H1 (cell line): ENCODE data around the gene TSPAN5. TPM values are rescaled to one million over a fixed set of nuclear protein-coding genes. Genes with fewer than 3 reads are reported as not detected.

Experiments
- CTCF ChIA-PET: fragments of 300-600 bp; sonication (Branson Sonifier 250); formaldehyde crosslinking; loops from one replicate; lab custom pipeline; 2021; ENCODE audit not compliant: partially characterized antibody; lab: Charles Lee
- POLR2A ChIA-PET: fragments of 300-600 bp; sonication (Branson Sonifier 250); formaldehyde crosslinking; loops from one replicate; lab custom pipeline; 2021; ENCODE audit warnings: inconsistent platforms; ENCODE audit not compliant: partially characterized antibody; lab: Charles Lee
- DNase-seq, 2 experiments: peaks; one replicate each; pipeline versions ENCODE4 v3.0.0 to v3.0.0-alpha.2; 2010 to 2022; ENCODE audit warnings: low spot score in 2 of 2, low read depth in 1 of 2, mixed read lengths in 1 of 2
- FAIRE-seq: peaks from 2 replicates; lab custom pipeline; 2011; peaks lifted over from hg19 to GRCh38; lab: Jason Lieb, UNC
- H2AFZ ChIP-seq: 2 replicates; pipeline ENCODE4 v1.8.1; 2012; ENCODE audit warnings: low read length, inconsistent platforms
- H2AK5ac ChIP-seq: 2 replicates; pipeline ENCODE4 v1.6.1; 2013; ENCODE audit warnings: low read depth, low read length
- H2BK120ac ChIP-seq: replicated peaks from 2 replicates; pipeline ENCODE3; 2013; ENCODE audit warnings: low read depth, low read length, inconsistent platforms
- H2BK12ac ChIP-seq: 2 replicates; pipeline ENCODE4 v1.6.1; 2013; ENCODE audit warnings: low read depth, low read length
- H2BK15ac ChIP-seq: 2 replicates; pipeline ENCODE4 v1.6.1; 2013; ENCODE audit warnings: low read length
- H2BK20ac ChIP-seq: 2 replicates; pipeline ENCODE4 v1.6.1; 2013; ENCODE audit warnings: low read length
- H2BK5ac ChIP-seq: 2 replicates; pipeline ENCODE4 v1.6.1; 2013; ENCODE audit warnings: low read depth, low read length
- H3K14ac ChIP-seq: 2 replicates; pipeline ENCODE4 v1.6.1; 2013; ENCODE audit warnings: inconsistent platforms; ENCODE audit not compliant: insufficient read length
- H3K18ac ChIP-seq: 2 replicates; pipeline ENCODE4 v1.6.1; 2013; ENCODE audit warnings: low read length; ENCODE audit errors: extremely low read depth
- H3K23ac ChIP-seq: 2 replicates; pipeline ENCODE4 v1.6.1; 2013; ENCODE audit warnings: inconsistent platforms; ENCODE audit not compliant: insufficient read length
- H3K23me2 ChIP-seq: 2 replicates; pipeline ENCODE4 v1.6.1; 2013; ENCODE audit warnings: low read depth, low read length
- H3K27ac ChIP-seq: 2 replicates; pipeline ENCODE4 v1.6.1; 2011; ENCODE audit warnings: low read depth, low read length, inconsistent platforms
- H3K27me3 ChIP-seq, 4 experiments: replicated peaks in 1 of 4; 1 replicate in 1 of 4; 2 replicates in 3 of 4; pipeline versions ENCODE4 v1.6.1 to v1.8.1; 2011 to 2013; ENCODE audit warnings: low read length in 3 of 4, mild to moderate bottlenecking in 3 of 4, inconsistent platforms in 2 of 4, mixed read lengths in 2 of 4, moderate library complexity in 1 of 4; ENCODE audit not compliant: control insufficient read depth in 3 of 4, insufficient read depth in 3 of 4; ENCODE audit errors: extremely low read depth in 1 of 4
- H3K36me3 ChIP-seq, 4 experiments: 2 replicates each; pipeline versions ENCODE4 v1.6.1 to v1.8.1; 2011 to 2013; ENCODE audit warnings: mild to moderate bottlenecking in 4 of 4, low read length in 3 of 4, moderate library complexity in 2 of 4, control low read depth in 1 of 4, inconsistent platforms in 1 of 4; ENCODE audit not compliant: insufficient read depth in 4 of 4, control insufficient read depth in 2 of 4
- H3K4ac ChIP-seq: replicated peaks from 2 replicates; pipeline ENCODE3; 2013; ENCODE audit warnings: low read length, low read depth, mixed read lengths, inconsistent platforms; ENCODE audit not compliant: insufficient read length
- H3K4me1 ChIP-seq, 4 experiments: replicated peaks in 1 of 4; 1 replicate in 1 of 4; 2 replicates in 3 of 4; pipeline versions ENCODE4 v1.6.1 to v1.8.1; 2011 to 2013; ENCODE audit warnings: low read length in 3 of 4, inconsistent platforms in 2 of 4, mixed read lengths in 1 of 4; ENCODE audit not compliant: insufficient read depth in 4 of 4, control insufficient read depth in 3 of 4
- H3K4me2 ChIP-seq, 2 experiments: 2 replicates each; pipeline versions ENCODE4 v1.6.1 to v1.8.1; 2011 to 2013; ENCODE audit warnings: low read depth in 2 of 2, low read length in 2 of 2, control low read depth in 1 of 2, inconsistent platforms in 1 of 2, mild to moderate bottlenecking in 1 of 2; ENCODE audit not compliant: insufficient read depth in 1 of 2
- H3K4me3 ChIP-seq, 4 experiments: fragments of 200-600, 300-600 bp in 1 of 4; sonication (generic), shearing (Covaris generic), sonication (Bioruptor Twin) in 1 of 4; 2 replicates each; pipeline versions ENCODE4 v1.5.1 to v1.8.1; 2011 to 2016; ENCODE audit warnings: low read length in 4 of 4, low read depth in 3 of 4, control low read depth in 2 of 4, inconsistent platforms in 2 of 4, mild to moderate bottlenecking in 2 of 4, mixed read lengths in 1 of 4, moderate library complexity in 1 of 4; ENCODE audit not compliant: insufficient read depth in 2 of 4; ENCODE audit errors: extremely low read depth in 1 of 4
- H3K56ac ChIP-seq: replicated peaks from 2 replicates; pipeline ENCODE3; 2013; ENCODE audit warnings: low read depth, mild to moderate bottlenecking, mixed read lengths, low read length, inconsistent platforms; ENCODE audit not compliant: insufficient read length
- H3K79me1 ChIP-seq: 2 replicates; pipeline ENCODE4 v1.6.1; 2013; ENCODE audit warnings: low read depth, low read length, control low read depth
- H3K79me2 ChIP-seq, 2 experiments: 2 replicates each; pipeline versions ENCODE4 v1.6.1 to v1.8.1; 2012 to 2013; ENCODE audit warnings: low read length in 2 of 2, mild to moderate bottlenecking in 2 of 2, inconsistent platforms in 1 of 2; ENCODE audit not compliant: insufficient read depth in 2 of 2, control insufficient read depth in 1 of 2
- H3K9ac ChIP-seq, 4 experiments: replicated peaks in 1 of 4; 1 replicate in 1 of 4; 2 replicates in 3 of 4; pipeline versions ENCODE4 v1.6.1 to v1.8.1; 2011 to 2013; ENCODE audit warnings: low read depth in 3 of 4, low read length in 3 of 4, control low read depth in 2 of 4, mild to moderate bottlenecking in 2 of 4, moderate library complexity in 2 of 4, inconsistent platforms in 1 of 4; ENCODE audit errors: extremely low read depth in 1 of 4
- H3K9me3 ChIP-seq, 2 experiments: 2 replicates each; pipeline versions ENCODE4 v1.6.1 to v1.8.1; 2012 to 2013; ENCODE audit warnings: mild to moderate bottlenecking in 2 of 2, moderate library complexity in 2 of 2, control low read depth in 1 of 2, inconsistent platforms in 1 of 2, low read depth in 1 of 2, low read length in 1 of 2, mixed read lengths in 1 of 2; ENCODE audit not compliant: insufficient read depth in 2 of 2
- H4K20me1 ChIP-seq, 2 experiments: replicated peaks in 1 of 2; 2 replicates each; pipeline versions ENCODE3 to v1.8.1; 2011 to 2013; ENCODE audit warnings: inconsistent platforms in 2 of 2, low read length in 2 of 2, mild to moderate bottlenecking in 1 of 2; ENCODE audit not compliant: insufficient read depth in 2 of 2, control insufficient read depth in 1 of 2
- H4K5ac ChIP-seq: 2 replicates; pipeline ENCODE4 v1.6.1; 2013; ENCODE audit warnings: low read length, low read depth, mixed read lengths, inconsistent platforms; ENCODE audit not compliant: insufficient read length
- H4K8ac ChIP-seq: 2 replicates; pipeline ENCODE4 v1.8.0; 2013; ENCODE audit warnings: mild to moderate bottlenecking, moderate library complexity, low read length, inconsistent platforms; ENCODE audit not compliant: insufficient read depth; ENCODE audit errors: extremely low read depth
- H4K91ac ChIP-seq: replicated peaks from 2 replicates; pipeline ENCODE3; 2013; ENCODE audit warnings: low read length, mixed read lengths, inconsistent platforms; ENCODE audit not compliant: insufficient read length
- GABPA ChIP-seq: IDR thresholded peaks from 2 replicates; pipeline ENCODE4 v1.6.1; 2011; ENCODE audit warnings: mild to moderate bottlenecking, low read length, moderate library complexity, borderline replicate concordance; ENCODE audit not compliant: insufficient read depth
- HDAC6 ChIP-seq: IDR thresholded peaks from one replicate; pipeline ENCODE4 v1.7.1; 2012; ENCODE audit warnings: low read depth, mild to moderate bottlenecking, inconsistent platforms, low read length, moderate library complexity
- POLR2A ChIP-seq, 2 experiments: IDR thresholded peaks; 1 replicate in 1 of 2; 2 replicates in 1 of 2; pipeline ENCODE4 v1.6.1; 2011; ENCODE audit warnings: low read depth in 2 of 2, low read length in 2 of 2, mild to moderate bottlenecking in 2 of 2; ENCODE audit errors: control extremely low read depth in 1 of 2
- RBBP5 ChIP-seq: IDR thresholded peaks from 2 replicates; pipeline ENCODE4 v1.7.1; 2012; ENCODE audit warnings: low read depth, mild to moderate bottlenecking, inconsistent platforms, low read length, moderate library complexity, borderline replicate concordance
- RNF2 ChIP-seq: fragments of 200-900, 300-1000 bp; sonication (generic); IDR thresholded peaks from 2 replicates; pipeline ENCODE4 v1.7.1; 2016; ENCODE audit warnings: borderline replicate concordance, low read depth, mild to moderate bottlenecking, antibody characterized with exemption, low read length; ENCODE audit not compliant: poor library complexity, severe bottlenecking; ENCODE audit errors: missing control alignments
- SAP30 ChIP-seq: fragments of 300-600 bp; sonication (generic); IDR thresholded peaks from 2 replicates; pipeline ENCODE4 v1.7.1; 2012; ENCODE audit warnings: low read length, moderate library complexity, mild to moderate bottlenecking, inconsistent platforms; ENCODE audit not compliant: insufficient read depth, insufficient replicate concordance
- SIX5 ChIP-seq: IDR thresholded peaks from 2 replicates; pipeline ENCODE4 v1.6.1; 2011; ENCODE audit warnings: mild to moderate bottlenecking, low read depth, low read length
- SP1 ChIP-seq: IDR thresholded peaks from 2 replicates; pipeline ENCODE4 v1.6.1; 2011; ENCODE audit warnings: low read depth, low read length
- SP4 ChIP-seq: IDR thresholded peaks from 2 replicates; pipeline ENCODE4 v1.6.1; 2012; ENCODE audit warnings: low read length, inconsistent platforms
- SUZ12 ChIP-seq: fragments of 200-600 bp; sonication (generic); IDR thresholded peaks from 2 replicates; pipeline ENCODE4 v1.6.1; 2012; ENCODE audit warnings: mild to moderate bottlenecking, inconsistent platforms, low read length, moderate library complexity, mixed read lengths
- WGBS, 2 experiments: shearing (Covaris generic) in 1 of 2; methylation state at CpG; one replicate each; pipeline versions ENCODE4 v1.1.6 to v1.1.7; 2013 to 2015; ENCODE audit warnings: low lambda C conversion rate in 2 of 2, mixed read lengths in 2 of 2, inconsistent platforms in 1 of 2, low coverage in 1 of 2, missing lambda C conversion rate in 1 of 2; ENCODE audit not compliant: insufficient replicate concordance in 2 of 2, insufficient coverage in 1 of 2, insufficient read length in 1 of 2; ENCODE audit errors: extremely low coverage in 1 of 2, missing lambda C conversion rate in 1 of 2; 5-methylcytosine and 5-hydroxymethylcytosine counted together
- polyA plus RNA-seq, 7 experiments: library from polyadenylated mRNA; depleted of rRNA in 3 of 7; stranded (reverse) in 5 of 7; unstranded in 2 of 7; fragments of >200 nt in 5 of 7; fragments of 200-250 nt in 2 of 7; gene quantifications; 1 replicate in 5 of 7; 2 replicates in 1 of 7; 4 replicates in 1 of 7; pipeline versions ENCODE4 v1.2.1 to v1.2.3, GENCODE V29; 2011 to 2013; ENCODE audit warnings: missing spikeins in 2 of 7, mixed read lengths in 2 of 7
- total RNA-seq: library from RNA; stranded (reverse); fragmentation: NEBNext Ultra II Directional; extraction: Animal tissue kit (Norgen Biotek cat#: 25700); gene quantifications from 2 replicates; pipeline ENCODE4 v1.2.1, GENCODE V29; 2021

Gene TSPAN5
- total and polyA plus RNA-seq, 2 of the 8 experiments (the other 6 are each of a cell fraction or from before 2014, with no cell fraction given), result 17.6 to 21.2 TPM

DNA sequence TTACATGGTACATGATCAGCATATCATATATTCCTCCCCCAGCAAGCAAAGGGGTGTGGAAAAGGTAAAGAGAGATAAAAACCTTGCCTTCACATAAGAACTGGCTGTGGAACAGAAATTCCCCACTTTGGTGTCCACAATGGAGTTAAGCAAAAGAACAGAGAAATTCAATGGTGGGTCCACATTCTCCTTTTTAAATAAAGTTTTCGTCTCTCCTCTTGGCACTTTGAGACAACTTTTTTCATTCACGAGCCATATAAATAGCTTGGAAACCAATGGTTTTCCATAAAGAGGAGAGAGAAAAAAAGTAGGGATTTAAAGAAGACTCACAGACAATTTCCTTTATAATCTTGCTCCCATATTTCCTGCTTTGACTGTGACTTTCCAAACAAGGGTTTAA lies 148.1 kb downstream of the TSPAN5 start:
- Histone ChIP-seq H3K79me1 (no peaks in the 10 kb centered on the region; the same call in 1 of the 2 replicates), H2AK5ac (no peak overlapping the region), H3K27me3 (no peaks in the 10 kb centered on the region), H2BK15ac (no peak overlapping the region), H3K18ac (no peak overlapping the region), H3K79me2 (no peaks in the 10 kb centered on the region; a peak in 1 of 4 replicates), H3K4me3 (no peak overlapping the region), H4K5ac (no peak overlapping the region), H3K23me2 (no peaks in the 10 kb centered on the region), H2BK20ac (no peak overlapping the region), H3K36me3 (no peaks in the 10 kb centered on the region), H3K23ac (no peak overlapping the region), H3K4me1 (peaks cover 0 to 9% (median 5%) of the 10 kb centered on the region in 4 experiments; a peak in 4 of 7 replicates), H3K4me2 (no peak overlapping the region), H3K9ac (no peak overlapping the region), H2BK120ac (no peak overlapping the region), H4K8ac (no peak overlapping the region), H4K91ac (no peak overlapping the region), H2AFZ (no peak overlapping the region), H3K27ac (no peak overlapping the region), H4K20me1 (no peaks in the 10 kb centered on the region), H3K9me3 (no peaks in the 10 kb centered on the region)
- WGBS, 2 experiments, result 97% methylated on average over 2 of the region's 2 CpGs; no CpG with 5 or more reads in 1 of the 2 experiments
- FAIRE-seq, result no peak
- ChIA-PET POLR2A (no interaction called here), CTCF (interaction anchor here (1.0 to 1.1 kb wide), 2 partner anchors 11 to 43 kb away, joined by 3 read pairs; no protein-coding TSS in a partner anchor)
- no peak for DNase-seq
- no peak for TF ChIP-seq SP4
- TF ChIP-seq GABPA, result no peak
- no peak for TF ChIP-seq RNF2
- TF ChIP-seq POLR2A (IDR thresholded peaks at IDR 0.05; ENCODE audit: control extremely low read depth in 1 of 2, low read depth in 2 of 2, low read length in 2 of 2), result no peak
- no peak for TF ChIP-seq RBBP5
- TF ChIP-seq SAP30, result no peak
- TF ChIP-seq SIX5, result no peak
- TF ChIP-seq SP1, result no peak
- TF ChIP-seq HDAC6, result no peak
- TF ChIP-seq SUZ12, result no peak
- TF ChIP-seq, all 59 proteins: peak for 0
- no peak overlapping the region for H3K14ac ChIP-seq
- H2BK5ac ChIP-seq, result no peak overlapping the region
- H3K56ac ChIP-seq, result no peak overlapping the region
- no peak overlapping the region for H3K4ac ChIP-seq
- H2BK12ac ChIP-seq, result no peak overlapping the region
